Mesendoderm (in vitro differentiated cells): ENCODE results near the gene ASTN1.

Source experiments
- DNase-seq: peaks from one replicate; pipeline ENCODE4 v3.0.0; 2013
- H2AK5ac ChIP-seq: 2 replicates; pipeline ENCODE4 v1.6.1; 2013; ENCODE audit warnings: low read length, inconsistent platforms
- H2BK120ac ChIP-seq: 2 replicates; pipeline ENCODE4 v1.6.1; 2013; ENCODE audit warnings: low read depth, mild to moderate bottlenecking, low read length, moderate library complexity, mixed read lengths
- H2BK15ac ChIP-seq: replicated peaks from 2 replicates; pipeline ENCODE4 v1.6.1; 2013; ENCODE audit warnings: low read depth, mild to moderate bottlenecking, moderate library complexity
- H2BK5ac ChIP-seq: 2 replicates; pipeline ENCODE4 v1.6.1; 2013; ENCODE audit warnings: low read length, inconsistent platforms
- H3K18ac ChIP-seq: 2 replicates; pipeline ENCODE4 v1.6.1; 2013; ENCODE audit warnings: mild to moderate bottlenecking, low read length, mixed read lengths
- H3K23ac ChIP-seq: one replicate; pipeline ENCODE4 v1.6.1; 2013; ENCODE audit warnings: low read length
- H3K27ac ChIP-seq: 2 replicates; pipeline ENCODE4 v1.5.1; 2013; ENCODE audit warnings: low read depth, mild to moderate bottlenecking, inconsistent platforms, low read length, moderate library complexity
- H3K27me3 ChIP-seq: 2 replicates; pipeline ENCODE4 v1.6.1; 2013; ENCODE audit warnings: low read length, control low read depth, mild to moderate bottlenecking, inconsistent platforms; ENCODE audit not compliant: insufficient read depth, poor library complexity
- H3K36me3 ChIP-seq: 2 replicates; pipeline ENCODE4 v1.6.1; 2013; ENCODE audit warnings: low read length, inconsistent platforms; ENCODE audit not compliant: control insufficient read depth, insufficient read depth
- H3K4ac ChIP-seq: one replicate; pipeline ENCODE4 v1.6.1; 2013; ENCODE audit warnings: low read depth, mild to moderate bottlenecking, low read length, moderate library complexity
- H3K4me1 ChIP-seq: 2 replicates; pipeline ENCODE4 v1.6.1; 2013; ENCODE audit warnings: low read depth, low read length, inconsistent platforms; ENCODE audit not compliant: control insufficient read depth
- H3K4me2 ChIP-seq: 2 replicates; pipeline ENCODE4 v1.6.1; 2013; ENCODE audit warnings: low read length
- H3K4me3 ChIP-seq: 2 replicates; pipeline ENCODE4 v1.5.1; 2013; ENCODE audit warnings: mild to moderate bottlenecking, low read length
- H3K56ac ChIP-seq: one replicate; pipeline ENCODE4 v1.6.1; 2013; ENCODE audit warnings: low read length
- H3K79me1 ChIP-seq: 2 replicates; pipeline ENCODE4 v1.6.1; 2013; ENCODE audit warnings: low read length, inconsistent platforms
- H3K79me2 ChIP-seq: 2 replicates; pipeline ENCODE4 v1.6.1; 2013; ENCODE audit warnings: mild to moderate bottlenecking, low read length; ENCODE audit not compliant: control insufficient read depth, insufficient read depth
- H3K9ac ChIP-seq: 2 replicates; pipeline ENCODE4 v1.6.1; 2013; ENCODE audit warnings: low read length, inconsistent platforms
- H4K5ac ChIP-seq: one replicate; pipeline ENCODE4 v1.6.1; 2013; ENCODE audit warnings: low read length
- H4K8ac ChIP-seq: one replicate; pipeline ENCODE4 v1.6.1; 2013; ENCODE audit warnings: low read depth, mild to moderate bottlenecking, control low read depth, low read length, moderate library complexity
- WGBS: extraction: QIAGEN DNeasy Blood & Tissue Kit; methylation state at CpG from one replicate; pipeline ENCODE4 v1.1.7; 2013; ENCODE audit warnings: low lambda C conversion rate, missing lambda C conversion rate; ENCODE audit not compliant: insufficient coverage; ENCODE audit errors: extremely low coverage; 5-methylcytosine and 5-hydroxymethylcytosine counted together

Gene ASTN1

GRCh38 chr1:177172272-177172671, 7.8 kb upstream of the ASTN1 start:
- Histone ChIP-seq H2BK120ac (no peak overlapping the region), H3K4me1 (no peaks in the 10 kb centered on the region), H3K56ac (no peak overlapping the region), H3K36me3 (no peaks in the 10 kb centered on the region), H3K9ac (no peak overlapping the region), H3K79me2 (no peaks in the 10 kb centered on the region), H2BK15ac (no peak overlapping the region), H3K4me2 (no peak overlapping the region), H4K5ac (no peak overlapping the region), H3K23ac (no peak overlapping the region), H3K27me3 (peaks cover 22% of the 10 kb centered on the region), H3K4ac (no peak overlapping the region), H2AK5ac (no peak overlapping the region), H4K8ac (no peak overlapping the region), H3K18ac (no peak overlapping the region), H2BK5ac (no peak overlapping the region), H3K27ac (no peak overlapping the region), H3K4me3 (no peak overlapping the region), H3K79me1 (no peaks in the 10 kb centered on the region)
- WGBS, result no CpG with 5 or more reads among the region's 3 CpGs
- DNase-seq, result no peak

GRCh38 chr1:177171536-177172123, 7.1 kb upstream of the ASTN1 start:
- H3K56ac ChIP-seq, result no peak overlapping the region
- no peak overlapping the region for H4K8ac ChIP-seq
- H3K23ac ChIP-seq, result no peak overlapping the region
- H2BK15ac ChIP-seq, result no peak overlapping the region
- no peak overlapping the region for H3K27ac ChIP-seq
- no peaks in the 10 kb centered on the region for H3K4me1 ChIP-seq
- no peak overlapping the region for H2AK5ac ChIP-seq
- no peak overlapping the region for H3K18ac ChIP-seq
- H3K36me3 ChIP-seq, result no peaks in the 10 kb centered on the region
- no peak overlapping the region for H3K9ac ChIP-seq
- no peak overlapping the region for H2BK5ac ChIP-seq
- no peak overlapping the region for H3K4me2 ChIP-seq
- no peaks in the 10 kb centered on the region for H3K79me1 ChIP-seq
- H3K4me3 ChIP-seq, result no peak overlapping the region
- DNase-seq, result no peak
- no peak overlapping the region for H2BK120ac ChIP-seq
- H3K79me2 ChIP-seq, result no peaks in the 10 kb centered on the region
- H3K27me3 ChIP-seq, result peaks cover 22% of the 10 kb centered on the region
- no peak overlapping the region for H4K5ac ChIP-seq
- no peak overlapping the region for H3K4ac ChIP-seq
- WGBS, result no CpG with 5 or more reads among the region's 8 CpGs

- Histone ChIP-seq H3K9ac (no peak within 1 kb of the TSS), H2AK5ac (no peak within 1 kb of the TSS), H3K4ac (no peak within 1 kb of the TSS), H3K4me2 (peak within 1 kb of the TSS; percentile 71), H3K79me1 (no peaks in the 10 kb centered on the region), H2BK15ac (no peak within 1 kb of the TSS), H3K56ac (no peak within 1 kb of the TSS), H3K36me3 (no peaks in the 10 kb centered on the region), H3K18ac (no peak within 1 kb of the TSS), H4K5ac (no peak within 1 kb of the TSS), H3K4me1 (no peaks in the 10 kb centered on the region), H3K23ac (no peak within 1 kb of the TSS), H3K27ac (no peak within 1 kb of the TSS), H4K8ac (no peak within 1 kb of the TSS), H2BK5ac (no peak within 1 kb of the TSS), H2BK120ac (no peak within 1 kb of the TSS), H3K4me3 (no peak within 1 kb of the TSS), H3K79me2 (no peaks in the 10 kb centered on the region), H3K27me3 (peaks cover 24% of the 10 kb centered on the region)
- WGBS, result no CpG with 5 or more reads among the region's 49 CpGs
- peak; percentile 85 for DNase-seq
These were observed 6.4 kb upstream of the ASTN1 start, which contains the start of gene BRINP2 for GRCh38 chr1:177170756-177171535. Gene BRINP2 (plus strand): TSS chr1:177170958. CDS start chr1:177229877, 58,919 bp downstream.

GRCh38 chr1:177165069-177165439, 542 bp upstream of the ASTN1 start:
- no peak overlapping the region for H3K27ac ChIP-seq
- no CpG with 5 or more reads among the region's 9 CpGs for WGBS

GRCh38 chr1:177163844-177164379, 600 bp downstream of the ASTN1 start:
- Histone ChIP-seq H3K79me1 (no peaks in the 10 kb centered on the region), H3K4me1 (no peaks in the 10 kb centered on the region), H3K56ac (peak overlapping the region; percentile 75), H3K9ac (no peak overlapping the region), H2BK120ac (no peak overlapping the region), H2AK5ac (no peak overlapping the region), H3K4me3 (peak overlapping the region; percentile 53), H3K23ac (no peak overlapping the region), H3K4me2 (peak overlapping the region; percentile 64), H3K18ac (no peak overlapping the region), H3K27me3 (peaks cover 20% of the 10 kb centered on the region), H2BK5ac (no peak overlapping the region), H4K5ac (no peak overlapping the region), H3K79me2 (no peaks in the 10 kb centered on the region), H4K8ac (no peak overlapping the region), H2BK15ac (no peak overlapping the region), H3K36me3 (no peaks in the 10 kb centered on the region), H3K27ac (no peak overlapping the region), H3K4ac (no peak overlapping the region)
- DNase-seq, result no peak
- WGBS, result no CpG with 5 or more reads among the region's 15 CpGs

More at GRCh38 chr1:177165069-177165439, 542 bp upstream of the ASTN1 start:
- Histone ChIP-seq H2BK15ac (no peak overlapping the region), H4K5ac (no peak overlapping the region), H3K23ac (no peak overlapping the region), H3K4me3 (no peak overlapping the region), H2BK120ac (no peak overlapping the region), H3K4me2 (peak overlapping the region; percentile 64), H3K18ac (no peak overlapping the region), H3K36me3 (no peaks in the 10 kb centered on the region), H2AK5ac (no peak overlapping the region), H3K4ac (no peak overlapping the region), H3K56ac (no peak overlapping the region), H3K4me1 (no peaks in the 10 kb centered on the region), H2BK5ac (no peak overlapping the region), H4K8ac (no peak overlapping the region), H3K79me1 (no peaks in the 10 kb centered on the region), H3K79me2 (no peaks in the 10 kb centered on the region), H3K27me3 (peaks cover 23% of the 10 kb centered on the region), H3K9ac (no peak overlapping the region)
- no peak for DNase-seq
